Stimulated activated CD8-positive, alpha-beta memory T cell treated with anti-CD3 and anti-CD28 coated beads, Interleukin-15, amount 100 ng/mL, for 4 hours (primary cell): Measurements from ENCODE around the gene ASPHD2.

Experiments
- DNase-seq, 2 donors: peaks; one replicate each; pipeline ENCODE4 v3.0.0-alpha.2; 2020; ENCODE audit warnings: low read depth in 2 of 2

The ASPHD2 gene

GRCh38 chr22:26445577-26446275, 16.7 kb downstream of the ASPHD2 start:
- no peak for DNase-seq

- no peak for DNase-seq
These were observed 17.9 kb downstream of the ASPHD2 start for GRCh38 chr22:26446808-26447515.

GRCh38 chr22:26447584-26448329, 18.7 kb downstream of the ASPHD2 start:
- DNase-seq, result no peak

- no peak for DNase-seq
These were observed 19.3 kb downstream of the ASPHD2 start for GRCh38 chr22:26448334-26448733.

- DNase-seq, result no peak
These were observed 19.9 kb downstream of the ASPHD2 start for GRCh38 chr22:26448941-26449340.

- DNase-seq, result no peak
These were observed 21.6 kb downstream of the ASPHD2 start for GRCh38 chr22:26450453-26451185.

GRCh38 chr22:26452236-26453016, 23.4 kb downstream of the ASPHD2 start:
- no peak for DNase-seq

GRCh38 chr22:26453216-26453615, 24.2 kb downstream of the ASPHD2 start:
- no peak for DNase-seq

GRCh38 chr22:26453812-26454500, 24.9 kb downstream of the ASPHD2 start:
- no peak for DNase-seq

GRCh38 chr22:26457661-26458272, 28.7 kb downstream of the ASPHD2 start:
- no peak for DNase-seq

- DNase-seq, result no peak
These were observed 31.1 kb downstream of the ASPHD2 start for GRCh38 chr22:26460202-26460601.

- DNase-seq, result no peak
These were observed 32.2 kb downstream of the ASPHD2 start for GRCh38 chr22:26461188-26461810.

- DNase-seq, result no peak
These were observed 33.0 kb downstream of the ASPHD2 start for GRCh38 chr22:26462051-26462450.

GRCh38 chr22:26462641-26463040, 33.6 kb downstream of the ASPHD2 start:
- no peak for DNase-seq

GRCh38 chr22:26463101-26463661, 34.1 kb downstream of the ASPHD2 start:
- DNase-seq, result no peak

GRCh38 chr22:26463688-26464087, 34.6 kb downstream of the ASPHD2 start:
- no peak for DNase-seq

- DNase-seq, result no peak
These were observed 35.3 kb downstream of the ASPHD2 start for GRCh38 chr22:26464312-26464711.

- DNase-seq, result no peak
These were observed 37.1 kb downstream of the ASPHD2 start for GRCh38 chr22:26466196-26466595.

- DNase-seq, result no peak
These were observed 41.7 kb downstream of the ASPHD2 start for GRCh38 chr22:26470807-26471206.
